GM18519 (cell line): ENCODE data around the gene ADAM23.

ENCODE experiments used
- ATAC-seq: cut with Tn5 transposase; IDR thresholded peaks from one replicate; pipeline ENCODE4 v1.9.1; 2021; ENCODE audit warnings: mild to moderate bottlenecking, moderate library complexity; ENCODE audit not compliant: unreplicated experiment, low FRiP score

ADAM23 gene

DNA sequence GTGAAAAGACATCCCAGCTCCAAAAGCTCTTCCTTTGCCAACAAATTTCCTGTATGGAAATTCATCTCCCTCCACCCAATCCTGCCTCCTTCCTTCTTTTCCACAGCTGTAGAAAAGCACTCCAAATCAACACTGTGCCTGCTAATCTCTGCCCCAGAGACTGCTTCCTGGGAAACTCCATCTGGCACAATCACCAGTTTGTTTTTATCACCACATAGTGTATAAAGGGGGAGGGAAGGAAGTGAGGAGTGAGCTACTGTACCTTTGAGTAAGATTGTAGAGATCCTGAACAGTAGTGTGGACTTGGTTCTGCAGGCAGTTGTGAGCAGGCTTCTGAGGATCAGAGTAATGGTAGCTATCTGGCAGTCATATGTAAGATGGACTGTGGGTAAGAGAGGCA, 184.3 kb downstream of the ADAM23 start:
- ATAC-seq = no peak

DNA sequence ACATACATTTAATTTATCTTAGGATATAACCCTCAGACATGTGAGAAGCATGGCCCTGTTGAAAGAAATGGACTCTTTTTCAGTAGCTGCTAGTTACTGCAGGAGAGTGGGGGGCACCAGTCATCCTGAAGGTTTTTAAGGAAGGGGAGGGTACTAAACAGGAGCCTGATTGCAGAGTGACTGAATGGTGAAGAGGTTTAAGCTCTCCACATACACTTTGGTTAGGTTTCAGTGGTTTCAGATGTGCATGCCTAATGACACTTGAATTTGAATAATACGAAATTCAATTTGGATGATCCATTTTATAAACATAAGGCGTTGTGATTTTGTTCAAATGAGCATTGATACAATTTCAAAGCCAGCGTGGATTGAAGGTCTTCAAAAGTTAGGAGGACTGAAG, 188.0 kb downstream of the ADAM23 start:
- ATAC-seq = no peak

DNA sequence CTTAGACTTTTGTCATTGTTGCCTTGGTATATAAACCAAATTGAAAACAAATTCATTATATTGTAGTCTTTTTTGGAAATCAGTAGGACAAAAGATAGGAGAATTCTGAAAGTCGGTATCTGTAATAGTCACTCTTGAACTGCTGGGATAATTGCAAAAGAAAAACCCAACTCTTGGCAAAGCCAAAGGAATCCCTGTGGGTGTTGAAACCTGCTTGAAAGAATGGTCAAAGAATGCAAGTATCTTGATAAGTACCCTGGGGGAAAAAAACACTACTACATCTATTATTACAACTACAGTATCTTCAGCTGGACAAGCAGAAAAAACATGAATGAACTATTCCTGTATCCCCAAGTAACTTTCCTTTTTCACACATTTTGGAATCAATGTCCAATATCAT, 191.7 kb downstream of the ADAM23 start:
- no peak for ATAC-seq

DNA sequence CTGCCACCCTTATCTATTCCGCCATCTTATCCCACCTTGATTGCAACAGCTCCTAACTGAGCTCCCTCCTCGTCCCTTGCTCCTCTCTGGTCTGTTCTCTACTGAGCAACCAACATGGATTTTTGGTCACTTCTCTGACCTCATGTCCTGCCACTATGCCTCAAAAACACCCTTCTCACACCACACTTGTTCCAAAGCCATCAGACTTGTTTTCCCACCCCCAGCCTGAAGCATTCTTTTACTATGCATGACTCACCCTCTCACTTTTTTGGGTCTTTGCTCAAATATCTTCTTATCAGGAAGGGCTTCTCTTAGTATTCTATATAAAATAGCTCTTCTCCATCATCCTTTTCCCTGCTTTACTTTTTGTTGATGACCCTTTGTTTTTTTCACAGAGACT, 196.3 kb downstream of the ADAM23 start:
- no peak for ATAC-seq

DNA sequence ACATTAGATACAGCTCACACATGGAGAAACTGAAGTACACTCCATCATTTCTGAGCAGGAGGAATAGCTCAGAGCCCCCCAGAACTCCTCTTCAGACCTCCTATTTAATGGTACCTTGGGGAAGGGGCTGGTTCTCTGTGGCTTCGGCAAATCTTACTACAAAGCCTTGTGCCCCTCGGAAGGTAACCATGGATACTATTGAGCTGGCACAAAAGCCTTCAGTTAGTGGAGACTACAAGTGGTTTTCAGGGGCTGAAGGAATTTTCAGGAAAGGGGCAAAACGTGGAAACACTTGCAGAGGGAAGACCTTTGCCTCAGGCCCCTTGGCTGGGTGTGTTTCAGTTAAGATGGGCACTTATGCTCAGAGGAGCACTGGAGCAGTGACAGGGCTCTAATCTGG, 197.9 kb downstream of the ADAM23 start:
- no peak for ATAC-seq

DNA sequence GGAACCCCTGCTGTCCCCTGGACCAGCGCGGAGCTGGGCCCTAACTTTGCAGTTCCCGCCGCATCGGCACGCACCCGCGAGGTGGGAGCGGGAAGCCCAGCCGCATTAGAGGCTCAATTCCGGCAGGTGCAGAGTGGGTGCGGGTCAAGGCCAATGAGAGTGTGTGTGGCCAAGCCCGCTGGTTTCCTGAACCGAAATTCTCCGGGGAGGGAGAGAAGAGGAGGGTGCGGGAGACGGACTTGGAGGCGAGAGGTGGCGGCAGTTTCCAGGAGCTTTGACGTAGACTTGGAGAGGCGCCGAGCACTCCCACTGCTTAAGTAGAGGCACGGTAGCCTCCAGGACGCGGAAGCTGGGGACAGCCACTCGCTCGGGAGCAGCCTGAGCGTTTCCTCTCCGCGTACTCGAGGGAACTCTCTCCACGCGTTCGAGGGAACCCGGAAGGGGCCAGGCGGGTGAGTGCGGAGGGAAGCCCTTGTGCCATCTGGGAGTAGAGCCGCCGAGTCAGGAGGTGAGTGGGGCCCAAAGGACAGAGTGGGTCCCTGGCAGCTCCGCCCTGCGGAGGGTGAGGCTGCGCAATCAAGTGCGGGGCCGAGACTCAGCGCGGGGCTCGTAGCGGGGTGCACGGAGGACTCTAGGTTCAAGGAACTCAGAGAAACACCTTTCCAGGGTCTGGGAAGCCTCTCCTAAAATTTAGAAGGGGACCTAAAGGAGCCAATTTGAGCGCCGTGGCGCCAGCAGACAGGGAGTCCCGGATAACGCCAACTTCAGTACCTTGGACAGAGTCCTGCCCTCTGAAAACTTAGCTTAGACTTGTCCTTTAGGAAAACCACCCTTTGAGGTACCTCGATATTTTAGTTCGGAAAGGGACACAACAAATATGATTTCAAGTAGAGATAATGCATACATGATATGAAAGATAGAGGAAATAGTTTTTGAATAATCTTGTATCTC, 199.0 kb downstream of the ADAM23 start, which contains the start of gene FAM237A:
FAM237A (plus strand) TSS at position 413 of the 951 bp plus-strand sequence. CDS start 1,750 bp downstream, outside the sequence.
- ATAC-seq = no peak

DNA sequence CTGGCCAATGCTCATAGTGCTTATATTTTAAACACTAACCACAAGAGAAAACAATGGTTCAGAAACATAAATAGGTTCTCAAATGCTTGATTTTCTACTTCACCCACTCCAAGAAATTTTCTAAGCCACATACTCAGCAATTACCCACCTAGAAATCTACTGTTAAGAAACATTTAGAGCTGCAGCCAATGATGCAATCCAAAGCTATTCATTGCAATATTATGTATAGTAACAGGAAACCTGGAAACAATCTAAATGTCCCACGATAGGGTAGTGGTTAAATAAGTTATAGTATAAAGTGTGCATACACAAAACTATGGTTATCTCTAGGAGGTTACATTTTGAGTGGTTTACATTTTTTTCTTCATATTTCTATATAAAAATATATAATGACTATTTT, 204.7 kb downstream of the ADAM23 start:
- ATAC-seq = no peak

DNA sequence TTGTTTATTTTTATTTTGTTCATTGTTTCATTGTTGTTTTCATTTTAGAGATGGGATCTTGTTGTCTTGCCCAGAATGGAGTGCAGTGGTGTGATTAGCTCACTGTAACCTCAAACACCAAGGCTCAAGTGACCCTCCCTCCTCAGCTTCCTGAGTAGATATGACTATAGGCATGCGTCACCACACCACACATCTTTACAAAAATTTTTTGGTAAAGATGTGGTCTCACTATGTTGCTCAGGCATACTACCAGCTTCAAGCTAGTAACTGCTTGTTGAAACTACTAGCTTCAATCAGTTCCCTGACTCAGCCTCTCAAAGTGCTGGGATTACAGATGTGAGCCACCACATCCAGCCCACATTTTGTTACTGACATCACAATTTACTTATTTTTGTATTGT, 213.8 kb downstream of the ADAM23 start:
- no peak for ATAC-seq

DNA sequence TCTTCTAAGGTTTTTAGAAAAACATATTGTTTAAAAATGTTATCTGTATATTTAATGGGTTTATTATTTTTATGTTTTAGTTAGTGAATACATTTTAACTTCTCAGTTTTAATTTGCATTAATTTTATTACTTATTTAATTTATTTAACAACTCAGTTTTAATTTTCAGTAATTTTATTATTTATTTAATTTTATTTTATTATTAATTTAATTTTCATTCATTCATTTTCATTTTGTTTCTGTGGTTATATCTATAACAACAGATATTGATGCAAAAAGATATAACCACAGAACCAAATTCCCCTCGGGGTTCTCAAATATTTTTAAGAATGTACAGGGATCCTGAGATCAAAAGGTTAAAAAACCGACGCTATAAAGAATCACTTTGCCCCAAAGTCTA, 221.9 kb downstream of the ADAM23 start:
- ATAC-seq = no peak
